Mesendoderm (in vitro differentiated cells): Measurements from ENCODE around the gene FAM83F.

Experiments
- DNase-seq: peaks from one replicate; pipeline ENCODE4 v3.0.0; 2013
- H2AK5ac ChIP-seq: 2 replicates; pipeline ENCODE4 v1.6.1; 2013; ENCODE audit warnings: low read length, inconsistent platforms
- H2BK120ac ChIP-seq: 2 replicates; pipeline ENCODE4 v1.6.1; 2013; ENCODE audit warnings: low read depth, mild to moderate bottlenecking, low read length, moderate library complexity, mixed read lengths
- H2BK15ac ChIP-seq: replicated peaks from 2 replicates; pipeline ENCODE4 v1.6.1; 2013; ENCODE audit warnings: low read depth, mild to moderate bottlenecking, moderate library complexity
- H2BK5ac ChIP-seq: 2 replicates; pipeline ENCODE4 v1.6.1; 2013; ENCODE audit warnings: low read length, inconsistent platforms
- H3K18ac ChIP-seq: 2 replicates; pipeline ENCODE4 v1.6.1; 2013; ENCODE audit warnings: mild to moderate bottlenecking, low read length, mixed read lengths
- H3K23ac ChIP-seq: one replicate; pipeline ENCODE4 v1.6.1; 2013; ENCODE audit warnings: low read length
- H3K27ac ChIP-seq: 2 replicates; pipeline ENCODE4 v1.5.1; 2013; ENCODE audit warnings: low read depth, mild to moderate bottlenecking, inconsistent platforms, low read length, moderate library complexity
- H3K27me3 ChIP-seq: 2 replicates; pipeline ENCODE4 v1.6.1; 2013; ENCODE audit warnings: low read length, control low read depth, mild to moderate bottlenecking, inconsistent platforms; ENCODE audit not compliant: insufficient read depth, poor library complexity
- H3K36me3 ChIP-seq: 2 replicates; pipeline ENCODE4 v1.6.1; 2013; ENCODE audit warnings: low read length, inconsistent platforms; ENCODE audit not compliant: control insufficient read depth, insufficient read depth
- H3K4ac ChIP-seq: one replicate; pipeline ENCODE4 v1.6.1; 2013; ENCODE audit warnings: low read depth, mild to moderate bottlenecking, low read length, moderate library complexity
- H3K4me1 ChIP-seq: 2 replicates; pipeline ENCODE4 v1.6.1; 2013; ENCODE audit warnings: low read depth, low read length, inconsistent platforms; ENCODE audit not compliant: control insufficient read depth
- H3K4me2 ChIP-seq: 2 replicates; pipeline ENCODE4 v1.6.1; 2013; ENCODE audit warnings: low read length
- H3K4me3 ChIP-seq: 2 replicates; pipeline ENCODE4 v1.5.1; 2013; ENCODE audit warnings: mild to moderate bottlenecking, low read length
- H3K56ac ChIP-seq: one replicate; pipeline ENCODE4 v1.6.1; 2013; ENCODE audit warnings: low read length
- H3K79me1 ChIP-seq: 2 replicates; pipeline ENCODE4 v1.6.1; 2013; ENCODE audit warnings: low read length, inconsistent platforms
- H3K79me2 ChIP-seq: 2 replicates; pipeline ENCODE4 v1.6.1; 2013; ENCODE audit warnings: mild to moderate bottlenecking, low read length; ENCODE audit not compliant: control insufficient read depth, insufficient read depth
- H3K9ac ChIP-seq: 2 replicates; pipeline ENCODE4 v1.6.1; 2013; ENCODE audit warnings: low read length, inconsistent platforms
- H4K5ac ChIP-seq: one replicate; pipeline ENCODE4 v1.6.1; 2013; ENCODE audit warnings: low read length
- H4K8ac ChIP-seq: one replicate; pipeline ENCODE4 v1.6.1; 2013; ENCODE audit warnings: low read depth, mild to moderate bottlenecking, control low read depth, low read length, moderate library complexity
- WGBS: extraction: QIAGEN DNeasy Blood & Tissue Kit; methylation state at CpG from one replicate; pipeline ENCODE4 v1.1.7; 2013; ENCODE audit warnings: low lambda C conversion rate, missing lambda C conversion rate; ENCODE audit not compliant: insufficient coverage; ENCODE audit errors: extremely low coverage; 5-methylcytosine and 5-hydroxymethylcytosine counted together

Gene FAM83F

GRCh38 chr22:40037320-40037719 lies 42.6 kb downstream of the FAM83F start:
- no peak overlapping the region for H4K8ac ChIP-seq
- H3K4ac ChIP-seq: no peak overlapping the region
- no peaks in the 10 kb centered on the region for H3K4me1 ChIP-seq
- no peak overlapping the region for H3K23ac ChIP-seq
- no peak overlapping the region for H3K56ac ChIP-seq
- no peak for DNase-seq
- H3K9ac ChIP-seq: no peak overlapping the region
- H3K79me1 ChIP-seq: no peaks in the 10 kb centered on the region
- no peaks in the 10 kb centered on the region for H3K27me3 ChIP-seq
- no peak overlapping the region for H2BK5ac ChIP-seq
- no peak overlapping the region for H2AK5ac ChIP-seq
- H3K27ac ChIP-seq: no peak overlapping the region
- no peak overlapping the region for H4K5ac ChIP-seq
- no peaks in the 10 kb centered on the region for H3K36me3 ChIP-seq
- no peaks in the 10 kb centered on the region for H3K79me2 ChIP-seq
- no peak overlapping the region for H3K18ac ChIP-seq
- H3K4me2 ChIP-seq: no peak overlapping the region
- WGBS: no CpG with 5 or more reads among the region's 3 CpGs
- no peak overlapping the region for H3K4me3 ChIP-seq
- no peak overlapping the region for H2BK15ac ChIP-seq
- H2BK120ac ChIP-seq: no peak overlapping the region

- Histone ChIP-seq H2BK120ac (no peak overlapping the region), H3K79me2 (no peaks in the 10 kb centered on the region), H3K23ac (no peak overlapping the region), H3K4me3 (no peak overlapping the region), H4K5ac (no peak overlapping the region), H2BK15ac (no peak overlapping the region), H3K4me2 (no peak overlapping the region), H3K9ac (no peak overlapping the region), H2BK5ac (no peak overlapping the region), H3K4ac (no peak overlapping the region), H2AK5ac (no peak overlapping the region), H3K18ac (no peak overlapping the region), H3K79me1 (no peaks in the 10 kb centered on the region), H3K27me3 (no peaks in the 10 kb centered on the region), H3K56ac (no peak overlapping the region), H3K27ac (no peak overlapping the region), H3K36me3 (no peaks in the 10 kb centered on the region), H4K8ac (no peak overlapping the region), H3K4me1 (no peaks in the 10 kb centered on the region)
- DNase-seq: no peak
- no CpG with 5 or more reads among the region's 11 CpGs for WGBS
Observed at GRCh38 chr22:40039482-40040115, 44.8 kb downstream of the FAM83F start.

DNA sequence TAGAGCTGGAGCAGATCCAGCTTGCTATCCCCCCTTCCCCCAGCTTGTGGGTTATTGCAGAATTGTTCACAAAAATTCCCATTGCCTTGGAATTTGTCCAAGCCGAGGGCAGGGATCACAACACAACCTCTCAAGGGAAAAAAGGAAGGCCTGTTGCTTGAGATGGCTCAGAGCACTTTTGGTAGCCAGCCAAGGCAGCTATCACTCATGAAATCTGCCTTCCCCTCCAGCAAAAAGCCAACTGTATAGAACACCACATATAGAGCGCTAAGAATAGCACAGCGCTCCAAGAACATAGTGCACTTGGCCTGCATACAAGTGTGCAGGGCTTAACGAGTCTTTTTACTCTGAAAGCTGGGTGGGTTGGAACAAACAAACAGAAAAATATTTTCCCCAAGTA lies 46.2 kb downstream of the FAM83F start:
- Histone ChIP-seq H3K56ac (no peak overlapping the region), H3K27ac (no peak overlapping the region), H2BK15ac (no peak overlapping the region), H3K23ac (no peak overlapping the region), H3K4me3 (no peak overlapping the region), H4K5ac (no peak overlapping the region), H3K4ac (no peak overlapping the region), H3K4me2 (no peak overlapping the region), H2BK5ac (no peak overlapping the region), H4K8ac (no peak overlapping the region), H2AK5ac (no peak overlapping the region), H3K9ac (no peak overlapping the region), H2BK120ac (no peak overlapping the region), H3K27me3 (no peaks in the 10 kb centered on the region), H3K18ac (no peak overlapping the region), H3K79me1 (no peaks in the 10 kb centered on the region), H3K36me3 (no peaks in the 10 kb centered on the region), H3K4me1 (no peaks in the 10 kb centered on the region), H3K79me2 (no peaks in the 10 kb centered on the region)
- no peak for DNase-seq
- WGBS: no CpG with 5 or more reads among the region's 4 CpGs

- H3K4me3 ChIP-seq: no peak overlapping the region
- no peak overlapping the region for H2AK5ac ChIP-seq
- H3K27me3 ChIP-seq: no peaks in the 10 kb centered on the region
Observed at GRCh38 chr22:40041366-40042137, 46.8 kb downstream of the FAM83F start.

DNA sequence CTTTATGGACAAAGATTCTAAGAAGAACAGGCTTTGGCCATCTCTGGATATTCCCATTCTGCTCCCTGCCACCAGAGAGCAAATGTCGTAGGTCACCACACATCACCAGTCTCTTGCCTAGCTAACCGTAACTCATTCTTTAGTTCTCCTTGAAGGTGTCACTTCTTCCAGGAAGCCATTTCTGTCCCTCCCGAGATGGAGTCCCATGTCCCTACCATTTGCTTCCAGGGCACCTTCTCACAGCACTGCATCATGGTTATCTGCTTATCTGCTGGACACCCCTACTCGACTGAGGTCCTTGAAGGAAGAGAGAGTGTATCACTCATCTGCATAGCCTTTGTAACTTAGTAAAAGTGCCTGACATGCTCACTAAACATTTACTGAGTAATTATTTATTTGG lies 47.6 kb downstream of the FAM83F start:
- WGBS: no CpG with 5 or more reads among the region's 4 CpGs
- Histone ChIP-seq H3K23ac (no peak overlapping the region), H3K56ac (no peak overlapping the region), H4K8ac (no peak overlapping the region), H3K18ac (no peak overlapping the region), H2BK5ac (no peak overlapping the region), H3K9ac (no peak overlapping the region), H3K79me2 (peaks cover 2% of the 10 kb centered on the region), H3K79me1 (peaks cover 2% of the 10 kb centered on the region), H3K36me3 (no peaks in the 10 kb centered on the region), H4K5ac (no peak overlapping the region), H3K27ac (no peak overlapping the region), H3K4me1 (no peaks in the 10 kb centered on the region), H3K4ac (no peak overlapping the region), H2BK15ac (no peak overlapping the region), H2BK120ac (no peak overlapping the region), H3K4me3 (no peak overlapping the region), H2AK5ac (no peak overlapping the region), H3K4me2 (no peak overlapping the region), H3K27me3 (no peaks in the 10 kb centered on the region)
- no peak for DNase-seq

More at GRCh38 chr22:40041366-40042137, 46.8 kb downstream of the FAM83F start:
- no CpG with 5 or more reads among the region's 8 CpGs for WGBS
- no peak overlapping the region for H2BK120ac ChIP-seq
- no peak for DNase-seq
- H3K79me1 ChIP-seq: peaks cover 2% of the 10 kb centered on the region
- H3K4me2 ChIP-seq: no peak overlapping the region
- H3K27ac ChIP-seq: no peak overlapping the region
- peaks cover 2% of the 10 kb centered on the region for H3K79me2 ChIP-seq
- no peak overlapping the region for H2BK15ac ChIP-seq
- no peaks in the 10 kb centered on the region for H3K36me3 ChIP-seq
- no peak overlapping the region for H3K4ac ChIP-seq
- no peak overlapping the region for H3K56ac ChIP-seq
- H3K23ac ChIP-seq: no peak overlapping the region
- no peak overlapping the region for H3K18ac ChIP-seq
- H3K9ac ChIP-seq: no peak overlapping the region
- H4K8ac ChIP-seq: no peak overlapping the region
- H4K5ac ChIP-seq: no peak overlapping the region
- no peak overlapping the region for H2BK5ac ChIP-seq
- H3K4me1 ChIP-seq: no peaks in the 10 kb centered on the region
